Inflammatory macrophage treated with lipopolysaccharide for 1 hour (primary cell): ENCODE measurements around the gene ANKRD27.
A peak's percentile ranks its signal among the peaks of the same experiment; 100 is the strongest.

ENCODE experiments used
- DNase-seq, 2 donors: peaks; one replicate each; pipeline ENCODE4 v3.0.0-alpha.2; 2020 to 2022

Gene ANKRD27

GRCh38 chr19:32651729-32652140 lies 23.2 kb downstream of the ANKRD27 start:
- no peak for DNase-seq

- DNase-seq, result no peak
Measured at GRCh38 chr19:32650671-32651070, 24.3 kb downstream of the ANKRD27 start.

GRCh38 chr19:32649751-32650150 lies 25.2 kb downstream of the ANKRD27 start:
- DNase-seq, result no peak

GRCh38 chr19:32647361-32647760 lies 27.6 kb downstream of the ANKRD27 start:
- no peak for DNase-seq

GRCh38 chr19:32646556-32646955 lies 28.4 kb downstream of the ANKRD27 start:
- no peak for DNase-seq

GRCh38 chr19:32642771-32643170 lies 32.2 kb downstream of the ANKRD27 start:
- no peak for DNase-seq

- no peak for DNase-seq
Measured at GRCh38 chr19:32638625-32639024, 36.4 kb downstream of the ANKRD27 start.

- no peak for DNase-seq
Measured at GRCh38 chr19:32637480-32637879, 37.5 kb downstream of the ANKRD27 start.

GRCh38 chr19:32631381-32631780 lies 43.6 kb downstream of the ANKRD27 start:
- DNase-seq, result no peak

- DNase-seq, result no peak
Measured at GRCh38 chr19:32630338-32630737, 44.6 kb downstream of the ANKRD27 start.

- no peak for DNase-seq
Measured at GRCh38 chr19:32627714-32628270, 47.2 kb downstream of the ANKRD27 start.

- DNase-seq, result no peak
Measured at GRCh38 chr19:32626969-32627368, 48.0 kb downstream of the ANKRD27 start.

GRCh38 chr19:32624410-32624809 lies 50.6 kb downstream of the ANKRD27 start:
- DNase-seq, result no peak

GRCh38 chr19:32622002-32622401 lies 53.0 kb downstream of the ANKRD27 start:
- DNase-seq, result no peak

- no peak for DNase-seq
Measured at GRCh38 chr19:32619051-32619685, 55.8 kb downstream of the ANKRD27 start.

GRCh38 chr19:32615569-32615968 lies 59.4 kb downstream of the ANKRD27 start:
- DNase-seq, result no peak

- no peak for DNase-seq
Measured at GRCh38 chr19:32614916-32615315, 60.1 kb downstream of the ANKRD27 start.

- DNase-seq, result no peak
Measured at GRCh38 chr19:32613008-32613407, 62.0 kb downstream of the ANKRD27 start.

GRCh38 chr19:32611161-32611560 lies 63.8 kb downstream of the ANKRD27 start:
- no peak for DNase-seq

- DNase-seq, result no peak
Measured at GRCh38 chr19:32607479-32607878, 67.5 kb downstream of the ANKRD27 start.

GRCh38 chr19:32606289-32606688 lies 68.7 kb downstream of the ANKRD27 start:
- DNase-seq, result no peak

GRCh38 chr19:32605544-32605943 lies 69.4 kb downstream of the ANKRD27 start:
- DNase-seq, result no peak

GRCh38 chr19:32603961-32604360 lies 71.0 kb downstream of the ANKRD27 start:
- no peak for DNase-seq

- DNase-seq, result peak; percentile 33 to 55
Measured at GRCh38 chr19:32599736-32600157, 75.2 kb downstream of the ANKRD27 start.

- DNase-seq, result no peak
Measured at GRCh38 chr19:32599258-32599657, 75.7 kb downstream of the ANKRD27 start.
